ENCODE results near the gene DLGAP1.

The DLGAP1 gene

DNA sequence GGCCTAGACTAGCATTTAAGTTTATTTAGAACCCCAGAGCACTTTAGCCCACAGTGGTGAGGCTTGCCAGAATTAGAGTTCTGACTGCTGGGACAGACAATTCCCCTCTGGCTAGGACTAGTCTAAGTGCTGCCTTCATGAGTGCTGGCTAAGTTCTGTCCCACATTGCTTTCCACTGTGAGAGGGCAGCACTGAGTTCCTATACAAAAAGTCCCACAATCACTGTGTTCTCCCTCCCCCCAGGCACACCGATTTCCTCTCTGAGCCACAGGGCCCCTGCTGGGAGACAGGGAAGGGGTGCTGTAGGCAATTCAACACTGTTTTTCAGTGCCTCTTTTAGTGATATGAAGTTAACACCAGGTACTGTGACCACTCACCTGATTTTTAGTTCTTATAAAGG is 310.9 kb downstream of the DLGAP1 start:
- no peak for DNase-seq

DNA sequence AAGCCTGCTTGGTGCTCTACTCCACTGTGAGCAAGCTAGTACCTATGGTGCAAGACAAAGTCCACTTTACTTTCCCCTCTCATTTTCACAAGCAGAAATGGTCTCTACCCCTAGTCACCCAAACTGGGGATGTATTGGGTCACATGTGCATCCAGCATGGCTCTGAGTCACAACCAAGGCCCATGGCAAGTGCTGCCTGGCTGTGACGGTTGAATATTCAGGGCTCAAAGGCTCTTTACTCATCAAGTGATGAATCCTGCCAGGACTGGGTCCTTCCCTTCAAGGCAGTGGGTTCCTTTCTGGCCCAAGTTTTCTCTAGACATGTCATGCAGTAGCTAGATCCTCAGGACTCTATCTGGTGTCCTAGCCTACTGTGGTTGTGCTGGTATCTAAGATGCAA is 311.5 kb downstream of the DLGAP1 start:
- DNase-seq = no peak

DNA sequence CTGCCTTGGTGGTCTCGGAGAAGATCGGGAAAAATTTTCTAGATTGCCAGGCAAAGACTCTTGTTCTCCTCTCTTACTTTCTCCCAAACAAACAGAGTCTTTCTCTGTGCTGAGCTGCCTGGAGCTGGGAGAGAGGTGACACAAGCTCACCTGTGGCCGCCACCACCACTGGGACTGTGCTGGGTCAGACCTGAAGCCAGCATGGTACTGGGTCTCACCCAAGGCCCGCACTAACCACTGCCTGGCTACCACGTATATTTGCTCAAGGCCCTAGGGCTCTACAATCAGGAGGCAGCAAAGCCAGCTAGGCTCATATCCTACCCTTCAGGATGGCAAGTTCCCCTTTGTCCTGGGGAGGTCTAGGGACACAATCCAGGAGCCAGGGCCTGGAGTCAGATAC is 312.2 kb downstream of the DLGAP1 start:
- no peak for DNase-seq

DNA sequence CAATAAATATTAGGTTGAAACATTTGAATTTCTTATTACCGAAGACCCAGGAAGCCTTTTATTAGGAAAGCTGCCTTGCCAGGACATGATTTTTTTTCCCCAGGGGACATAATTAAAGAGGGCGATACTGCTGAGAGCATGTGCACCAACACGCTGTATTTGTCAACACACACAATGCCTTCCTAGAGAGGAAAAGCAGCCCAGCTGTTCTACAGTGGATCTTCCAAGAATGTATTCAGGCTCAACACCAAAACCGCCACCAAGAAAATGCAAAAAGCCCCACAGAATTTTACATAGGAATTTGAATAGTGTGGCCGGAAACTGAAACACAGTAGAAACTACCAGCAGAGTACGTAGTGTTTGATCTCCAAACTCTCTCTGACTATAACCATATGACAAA is 320.4 kb downstream of the DLGAP1 start:
- DNase-seq = peak; percentile 93 to 94

DNA sequence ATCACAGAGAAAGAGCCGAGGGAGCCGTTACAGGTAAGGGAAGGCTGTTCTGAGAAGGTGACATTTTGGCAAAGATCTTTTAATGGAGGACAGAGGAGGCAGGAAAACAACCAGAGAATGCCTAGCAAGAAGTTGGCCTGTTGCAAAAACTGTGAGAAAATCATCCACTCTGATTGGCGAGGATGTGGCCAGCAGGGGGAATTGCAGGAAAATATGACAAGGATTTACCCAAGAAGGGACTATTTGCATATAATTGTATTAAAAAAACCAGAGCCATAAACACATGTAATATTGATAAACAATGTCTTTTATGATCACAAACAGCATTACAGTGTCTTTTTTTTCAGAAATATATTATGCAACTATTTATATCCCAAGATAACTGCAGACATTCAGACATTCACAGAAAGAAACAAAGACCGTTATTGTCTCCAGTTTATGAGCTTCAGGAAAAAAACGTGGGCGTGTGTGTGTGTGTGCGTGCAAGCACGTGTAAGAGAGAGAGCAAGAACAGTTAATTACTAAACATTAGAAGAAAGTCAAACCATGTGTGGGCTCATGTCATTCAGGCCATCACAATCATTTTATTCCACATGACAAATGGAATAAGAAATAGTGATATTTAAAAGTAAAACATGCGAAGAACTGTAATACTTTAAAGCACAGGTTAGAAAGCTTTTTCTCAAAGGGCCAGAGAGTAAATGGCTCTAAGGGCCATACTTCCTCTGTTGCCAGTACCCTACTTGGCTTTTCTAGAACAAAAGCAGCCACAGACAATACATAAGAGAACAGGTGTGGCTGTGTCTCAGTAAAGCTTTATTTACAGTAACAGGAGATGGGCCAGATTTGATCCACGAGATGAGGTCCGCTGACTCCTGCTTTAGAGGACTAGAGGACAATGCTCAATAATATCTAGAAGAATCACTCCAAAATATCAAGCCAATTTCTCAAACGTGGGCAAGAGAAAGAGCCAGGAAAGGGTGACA is 324.1 kb downstream of the DLGAP1 start:
- peak; percentile 8 to 54 for DNase-seq

DNA sequence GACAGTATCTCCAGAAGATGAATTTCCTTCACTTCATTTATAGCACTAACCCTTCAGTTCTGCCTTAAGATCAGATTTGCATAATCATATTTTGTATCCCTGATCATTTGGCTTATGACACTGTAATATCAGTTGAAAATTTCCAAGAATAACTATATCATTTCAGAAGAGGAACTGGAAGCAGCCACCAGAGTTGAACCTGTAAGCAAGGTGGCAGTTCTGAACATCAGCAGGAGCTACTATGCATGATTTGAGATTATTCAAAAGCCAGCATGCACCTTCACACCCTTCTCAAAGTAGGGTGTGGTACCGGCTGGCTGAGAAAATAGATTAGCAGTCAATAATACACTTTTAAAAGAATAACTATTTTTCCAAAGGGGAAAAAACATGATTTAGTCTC is 328.2 kb downstream of the DLGAP1 start:
- no peak for DNase-seq

DNA sequence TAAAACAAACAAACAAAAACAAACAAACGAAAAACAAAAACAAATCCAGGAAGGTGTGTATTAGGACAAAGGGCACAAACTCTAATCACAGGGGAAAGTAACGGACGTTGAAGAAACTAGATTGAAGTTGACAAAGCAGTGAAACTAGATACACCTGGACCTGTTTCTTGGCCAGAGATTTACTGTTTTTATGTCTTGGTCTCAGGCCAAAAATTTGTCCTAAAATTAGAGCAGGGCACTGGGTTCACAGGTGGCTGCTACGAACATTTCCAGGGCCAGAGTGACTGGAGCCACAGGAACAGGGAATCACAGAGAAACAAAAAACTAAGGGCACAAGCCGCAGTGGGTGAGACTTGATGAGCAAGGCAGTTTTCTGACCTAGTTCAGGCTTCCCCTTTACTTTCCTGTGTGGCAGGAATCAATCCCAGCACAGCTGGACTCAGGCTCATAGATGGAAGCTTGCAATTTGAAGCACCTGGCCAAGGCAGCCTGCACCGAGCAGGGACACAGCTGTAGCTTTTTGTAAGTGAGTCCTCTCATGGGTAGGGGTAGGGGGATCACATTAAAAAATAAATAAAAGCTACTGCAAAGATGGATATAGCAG is 329.4 kb downstream of the DLGAP1 start:
- DNase-seq = no peak

DNA sequence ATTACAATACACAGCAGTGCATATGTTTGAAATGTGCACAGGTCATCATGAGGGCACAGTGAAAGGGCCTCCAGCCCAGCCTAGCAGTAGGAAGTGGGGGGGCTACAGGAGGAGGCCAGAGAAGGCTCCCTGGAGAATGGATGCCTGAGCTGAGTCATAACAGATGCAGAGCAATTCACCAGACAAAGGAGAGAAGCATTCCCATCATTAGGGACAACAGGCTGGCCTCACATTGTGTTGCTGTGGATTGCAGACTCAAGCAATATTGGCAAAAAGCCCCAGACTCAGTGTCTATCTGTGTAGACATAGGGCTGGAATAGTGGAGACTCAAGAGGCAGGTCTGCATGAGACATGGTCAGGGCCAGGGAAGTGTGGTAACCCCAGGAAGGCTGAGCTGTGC is 329.9 kb downstream of the DLGAP1 start:
- no peak for DNase-seq

DNA sequence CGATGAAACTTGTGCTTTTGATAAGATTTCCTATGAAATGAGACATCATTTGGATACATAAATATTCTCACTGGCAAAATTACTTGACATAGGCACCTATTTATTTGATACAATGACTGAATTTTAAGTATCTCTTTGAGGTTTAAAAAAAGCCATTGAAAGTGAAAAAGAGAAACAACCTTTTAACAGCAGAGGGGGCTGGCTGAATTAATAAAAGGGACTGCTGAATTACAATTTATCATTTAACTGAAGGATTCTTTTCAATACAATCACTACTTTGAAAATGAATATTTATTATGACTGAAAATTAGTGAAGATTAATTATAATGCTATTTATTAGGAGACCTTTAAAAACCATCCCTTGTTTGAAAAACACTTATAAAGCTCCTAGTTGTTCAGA is 335.3 kb downstream of the DLGAP1 start:
- DNase-seq = no peak

DNA sequence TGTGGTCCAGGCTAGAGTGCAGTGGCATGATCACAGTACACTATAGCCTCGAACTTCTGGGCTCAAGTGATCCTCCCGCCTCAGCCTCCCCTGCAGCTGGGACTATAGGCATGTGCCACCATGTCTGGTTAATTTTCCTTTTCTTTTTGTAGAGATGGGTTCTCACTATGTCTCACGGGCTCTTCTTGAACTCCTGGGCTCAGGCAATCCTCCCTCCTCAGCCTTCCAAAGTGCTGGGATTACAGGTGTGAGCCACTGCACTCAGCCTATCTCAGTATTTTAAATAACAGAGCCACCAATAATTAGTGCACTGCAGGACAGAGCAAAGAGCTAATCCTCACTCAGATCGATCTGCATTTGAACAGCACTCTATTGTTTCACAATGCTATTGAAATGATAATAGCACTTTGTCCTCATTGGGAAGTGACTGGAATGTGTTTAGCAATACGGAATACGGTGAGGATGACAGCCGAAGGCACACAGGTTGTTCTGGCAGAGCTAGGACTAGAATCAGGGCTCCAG is 335.9 kb downstream of the DLGAP1 start:
- no peak for DNase-seq

DNA sequence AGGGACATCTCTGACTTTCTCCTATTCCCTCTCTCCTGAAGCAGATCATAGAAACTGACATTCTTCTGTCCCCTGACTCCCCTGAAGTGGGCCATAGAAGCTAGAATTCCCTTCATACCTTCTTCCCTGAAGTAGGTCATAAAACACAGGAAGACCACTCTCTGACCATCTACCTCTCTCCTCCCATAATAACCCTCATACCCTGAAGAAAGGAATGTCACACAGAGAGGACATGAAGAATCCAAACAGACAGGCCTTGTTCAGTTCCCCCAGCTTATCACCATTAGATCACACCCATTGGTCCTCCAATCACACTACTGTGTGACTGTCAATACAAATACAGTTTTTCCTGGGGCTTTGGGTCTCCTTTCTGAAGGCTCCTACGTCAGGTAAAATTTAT is 347.1 kb downstream of the DLGAP1 start:
- no peak for DNase-seq

DNA sequence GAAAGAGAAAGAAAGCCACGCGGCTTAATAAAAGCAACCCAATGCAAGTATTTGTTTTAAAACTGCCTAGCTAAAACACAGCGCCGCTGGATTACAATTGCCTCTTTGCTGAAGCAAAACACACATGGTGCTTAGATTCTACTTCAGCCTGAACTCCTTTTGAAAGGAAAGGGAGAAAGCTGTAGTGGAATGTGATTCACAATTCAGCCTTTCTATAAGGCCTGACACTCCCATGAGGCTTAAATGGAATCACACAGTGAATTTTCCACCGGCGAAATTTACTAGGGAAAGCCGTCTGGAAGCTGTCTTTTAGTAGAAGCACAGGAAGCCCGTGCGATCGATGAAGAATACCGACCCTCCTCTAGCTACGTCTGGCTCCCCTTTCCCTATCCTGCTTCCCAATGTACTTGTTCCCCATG is 348.0 kb downstream of the DLGAP1 start:
- DNase-seq = no peak

DNA sequence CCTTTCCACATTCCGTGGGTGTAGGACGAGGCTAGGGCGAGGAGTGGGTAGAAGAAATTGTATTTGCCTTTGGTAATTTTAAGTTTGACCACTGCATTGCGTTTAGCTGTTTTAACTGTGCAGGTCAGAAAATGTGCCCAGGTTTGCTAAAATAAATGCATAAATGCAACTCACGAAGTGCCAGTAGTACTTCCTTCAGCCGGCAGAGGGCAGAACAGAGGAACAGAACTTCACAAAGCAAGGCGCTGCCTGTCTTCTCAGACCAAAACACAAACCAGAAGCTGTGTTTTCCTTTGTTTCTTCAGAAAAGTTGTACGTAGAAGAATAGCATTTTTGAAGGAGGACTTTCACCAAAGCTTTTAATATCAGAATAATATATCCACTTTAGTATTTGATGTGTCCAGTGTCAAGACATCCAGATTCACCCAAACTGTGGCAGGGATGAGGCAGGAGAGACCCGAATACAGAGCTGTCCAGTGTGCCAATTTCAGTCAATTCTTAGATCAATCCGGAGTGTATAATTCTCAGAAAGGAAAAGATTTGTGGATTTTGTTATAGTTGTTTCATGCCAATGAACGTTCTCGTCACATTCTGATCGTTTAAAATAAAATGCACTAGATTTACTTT is 348.6 kb downstream of the DLGAP1 start:
- peak in 1 of 2 experiments; percentile 63 for DNase-seq

DNA sequence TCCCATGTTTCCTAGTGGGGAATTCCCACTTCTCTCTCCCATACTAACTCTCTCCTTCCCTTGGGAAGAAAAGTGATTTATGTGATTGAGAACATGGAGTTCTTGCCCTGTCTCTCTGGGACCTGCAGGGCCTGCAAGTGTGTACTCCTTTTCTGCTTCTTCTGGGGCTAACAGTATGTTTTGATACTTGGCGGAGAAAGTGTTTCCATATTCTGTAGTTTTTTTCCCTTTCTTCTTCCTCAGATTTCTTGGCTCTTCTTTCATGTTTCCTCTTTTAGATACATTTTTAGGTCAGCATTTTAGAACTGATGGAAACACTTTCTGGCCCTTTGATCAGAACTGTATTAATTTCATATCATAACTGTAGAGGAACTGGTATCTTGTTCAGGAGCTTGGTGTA is 352.2 kb downstream of the DLGAP1 start:
- DNase-seq = no peak

DNA sequence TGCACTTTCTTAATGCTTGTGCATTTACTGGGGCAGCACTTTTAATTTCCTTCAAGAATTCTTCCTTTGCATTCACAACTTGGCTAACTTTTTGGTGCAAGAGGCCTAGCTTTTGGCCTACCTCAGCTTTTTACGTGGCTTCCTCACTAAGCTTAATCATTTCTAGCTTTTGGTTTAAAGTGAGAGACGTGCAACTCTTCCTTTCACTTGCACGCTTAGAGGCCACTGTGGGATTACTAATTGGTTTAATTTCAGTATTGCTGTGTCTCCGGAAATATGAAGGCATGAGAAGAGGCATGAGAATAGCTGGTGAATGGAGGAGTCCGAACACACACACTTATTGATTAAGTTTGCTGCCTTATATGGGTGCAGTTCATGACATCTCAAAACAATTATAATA is 354.1 kb downstream of the DLGAP1 start:
- DNase-seq = no peak

DNA sequence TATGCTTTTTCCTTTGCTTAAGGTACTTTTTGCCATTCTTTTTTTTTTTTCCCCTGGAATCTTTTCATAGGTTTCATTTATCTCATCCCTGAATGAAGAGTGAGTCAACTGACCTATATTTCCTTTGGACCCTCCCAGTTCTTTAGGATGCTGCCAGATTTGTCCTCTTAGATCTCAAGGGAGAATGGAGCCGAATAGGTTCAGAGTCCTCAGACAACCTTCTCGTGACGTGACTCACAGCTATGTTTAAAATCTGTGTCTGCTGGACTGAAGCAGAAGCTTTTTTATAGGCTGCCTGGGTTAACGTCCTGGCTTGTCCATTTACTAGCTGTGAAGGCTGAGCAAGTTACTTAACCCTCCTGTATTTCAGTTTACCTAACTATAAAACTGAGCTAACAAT is 358.6 kb downstream of the DLGAP1 start:
- no peak for DNase-seq

DNA sequence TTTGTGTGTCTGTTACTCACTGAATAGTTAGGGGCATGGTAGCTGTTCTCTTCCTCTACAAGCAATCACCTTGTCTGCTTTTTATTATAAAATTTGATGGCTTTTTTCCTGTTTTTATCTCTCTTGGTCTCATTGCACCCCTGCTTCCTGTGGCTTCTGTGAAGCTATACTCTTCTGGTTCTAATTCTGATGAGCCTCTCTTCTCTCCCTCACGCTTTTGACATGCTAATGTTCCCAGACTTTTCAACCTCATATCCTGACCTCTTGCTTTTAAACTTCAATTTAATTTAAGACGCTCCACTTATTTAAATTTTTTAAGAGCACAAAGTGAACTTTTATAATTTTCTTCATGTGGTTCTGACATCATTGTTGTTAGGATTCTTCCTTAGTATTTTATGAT is 361.4 kb downstream of the DLGAP1 start:
- no peak for DNase-seq

DNA sequence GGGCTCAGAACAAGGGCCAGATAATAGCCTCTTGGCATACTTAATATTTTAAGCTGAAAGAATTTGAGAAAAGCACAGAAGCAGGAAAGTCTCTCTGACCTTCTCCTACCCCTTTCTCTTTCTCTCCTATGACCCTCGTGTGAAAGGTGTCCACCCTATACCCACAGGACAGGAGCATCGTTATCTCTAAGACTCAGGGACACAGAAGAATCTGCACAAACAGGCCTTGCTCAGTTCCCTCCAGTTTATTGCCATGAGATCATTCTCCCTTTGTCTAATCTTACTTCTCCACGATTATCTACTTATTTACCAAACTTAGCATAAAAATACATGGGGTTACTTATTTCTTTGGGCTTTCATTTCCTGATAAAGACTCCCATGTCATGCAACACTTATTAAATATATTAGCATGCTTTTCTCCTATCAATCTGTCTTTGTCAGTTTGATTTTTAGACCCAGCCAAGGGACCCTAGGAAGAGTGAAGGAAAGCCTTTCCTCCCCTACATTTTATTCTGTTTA is 370.7 kb downstream of the DLGAP1 start:
- no peak for DNase-seq

DNA sequence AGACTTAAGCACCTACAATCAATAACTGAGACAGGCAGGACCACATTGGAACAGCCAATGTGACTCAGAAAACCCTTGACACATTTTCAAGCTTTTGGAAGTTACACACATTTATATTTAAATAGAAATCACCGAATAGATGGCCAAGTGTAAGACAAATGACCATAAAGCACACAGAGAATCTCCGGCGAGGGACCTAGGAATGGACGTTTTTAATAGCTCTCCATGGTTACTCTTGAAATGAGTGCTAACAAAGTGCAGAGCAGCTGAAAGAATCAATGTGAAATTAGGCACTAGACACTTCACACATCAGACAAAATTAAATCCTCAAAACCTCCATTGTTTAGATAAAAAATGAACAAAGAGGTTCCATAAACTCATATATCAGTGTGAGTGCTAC is 376.9 kb downstream of the DLGAP1 start:
- DNase-seq = no peak

DNA sequence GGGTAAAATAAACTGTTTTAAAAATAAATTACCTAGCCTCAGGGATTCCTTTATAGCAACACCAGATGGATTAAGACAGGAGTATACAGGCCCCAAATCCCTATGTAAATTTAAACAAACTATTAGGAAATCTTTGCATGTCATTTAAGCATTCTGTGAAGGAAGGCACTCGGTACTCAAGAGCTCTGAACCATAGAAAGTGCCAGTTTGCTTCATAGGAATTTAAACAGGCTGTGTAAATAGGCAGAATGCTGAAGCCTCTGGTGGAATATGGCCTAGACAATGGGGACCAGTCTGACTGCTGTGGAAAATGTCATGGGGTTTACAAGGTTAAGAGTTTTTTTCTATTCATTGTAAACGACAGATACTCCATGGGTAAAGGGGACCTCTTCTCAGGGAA is 377.4 kb downstream of the DLGAP1 start:
- peak; percentile 86 to 88 for DNase-seq

DNA sequence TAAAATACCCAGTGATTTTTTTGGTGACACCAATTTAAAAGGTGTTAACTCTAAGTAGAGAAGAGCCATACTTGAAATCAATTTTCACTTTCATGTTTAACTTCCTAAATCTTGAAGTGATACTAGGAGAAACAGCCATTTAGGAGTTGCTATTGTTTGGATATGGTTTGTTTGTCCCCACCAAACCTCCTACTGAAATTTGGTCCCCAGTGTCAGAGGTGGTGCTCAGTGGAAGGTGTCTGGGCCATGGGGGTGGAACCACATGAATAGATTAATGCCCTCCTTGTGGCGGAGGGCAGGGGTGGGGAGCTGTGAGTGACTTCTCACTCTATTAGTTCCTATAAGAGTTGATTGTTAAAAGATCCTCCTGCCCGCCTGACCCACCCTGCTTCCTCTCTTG is 377.9 kb downstream of the DLGAP1 start:
- peak in 1 of 2 experiments; percentile 28 for DNase-seq

DNA sequence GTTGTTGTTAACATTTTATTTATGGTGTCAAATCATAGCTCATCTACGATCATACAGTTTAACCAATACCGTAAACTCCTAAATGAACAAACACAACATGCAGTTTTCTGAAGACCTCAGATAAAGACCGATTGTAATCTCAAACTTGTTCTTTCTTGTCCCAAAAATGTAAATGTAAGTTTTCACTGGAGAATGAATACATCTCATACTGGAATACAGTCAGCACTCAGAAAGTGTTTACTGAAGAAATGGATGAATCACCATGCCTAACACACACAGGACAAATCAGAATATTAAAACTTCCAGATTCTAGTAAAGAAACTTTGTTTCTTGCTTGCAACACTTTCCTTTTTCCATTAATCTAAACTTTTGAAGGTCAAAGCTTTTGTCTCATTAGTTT is 380.5 kb downstream of the DLGAP1 start:
- no peak for DNase-seq

DNA sequence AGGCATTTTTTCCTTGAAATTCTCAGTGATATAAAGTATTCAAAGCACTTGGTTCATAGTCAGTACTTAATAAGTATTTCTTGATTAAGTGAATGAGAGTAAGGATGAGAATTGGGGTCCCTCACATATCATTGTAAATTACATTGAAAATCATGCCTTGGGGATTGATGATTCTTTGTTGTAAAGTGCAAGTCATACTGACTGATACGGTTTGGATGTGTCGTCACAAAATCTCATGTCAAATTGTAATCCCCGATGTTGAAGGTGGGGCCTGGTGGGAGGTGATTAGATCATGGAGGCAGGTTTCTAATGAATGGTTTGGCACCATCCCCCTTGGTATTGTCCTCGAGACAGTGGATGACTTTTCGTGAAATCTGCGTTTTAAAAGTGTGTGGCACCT is 385.9 kb downstream of the DLGAP1 start:
- DNase-seq = no peak
